PFSK-1 (cell line): ENCODE measurements around the gene LRP2.

Source experiments
- FOXP2 ChIP-seq: optimal IDR thresholded peaks from 2 replicates; pipeline ENCODE3; 2011; ENCODE audit warnings: borderline replicate concordance, control low read depth, inconsistent platforms; ENCODE audit not compliant: insufficient read depth; ENCODE audit errors: extremely low read length, extremely low read depth
- POLR2AphosphoS5 ChIP-seq: IDR thresholded peaks from 2 replicates; pipeline ENCODE4 v1.6.1; 2012; ENCODE audit warnings: low read depth, mild to moderate bottlenecking, control low read depth, low read length, moderate library complexity
- SIN3A ChIP-seq: IDR thresholded peaks from 2 replicates; pipeline ENCODE4 v1.6.1; 2012; ENCODE audit warnings: mild to moderate bottlenecking, low read length, moderate library complexity, borderline replicate concordance; ENCODE audit not compliant: insufficient read depth
- TAF1 ChIP-seq: IDR thresholded peaks from 2 replicates; pipeline ENCODE4 v1.6.1; 2012; ENCODE audit warnings: low read length, control low read depth, borderline replicate concordance; ENCODE audit not compliant: insufficient read depth
- TF ChIP-seq, protein P1 (sequence below), 2 experiments: IDR thresholded peaks; 2 replicates each; pipeline versions ENCODE4 v1.6.1 to v1.8.0; 2011 to 2012; ENCODE audit warnings: low read depth in 2 of 2, low read length in 2 of 2, control low read depth in 1 of 2, inconsistent platforms in 1 of 2, mild to moderate bottlenecking in 1 of 2, moderate library complexity in 1 of 2; ENCODE audit not compliant: insufficient read depth in 1 of 2

LRP2 gene

DNA sequence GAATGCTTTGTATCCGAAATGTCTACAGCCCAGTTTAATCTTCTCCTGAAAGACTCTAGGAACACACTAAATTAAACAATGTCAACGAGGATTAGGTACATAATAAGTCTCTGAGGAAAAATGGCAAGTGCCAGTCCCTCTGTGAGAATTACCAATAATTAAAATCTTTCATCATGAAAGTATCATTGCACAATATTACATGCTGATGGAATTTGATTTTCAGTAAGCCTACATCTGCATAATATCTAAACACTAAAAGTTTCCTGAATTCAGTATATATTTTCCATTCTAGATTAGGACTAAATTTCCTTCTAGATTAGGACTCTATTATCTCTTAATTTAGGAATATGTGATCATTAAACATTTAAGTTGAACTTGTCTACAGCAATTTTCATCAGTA is 132.1 kb downstream of the LRP2 start:
- TF ChIP-seq SIN3A: no peak
- TF ChIP-seq TAF1: no peak
- TF ChIP-seq, protein P1, sequence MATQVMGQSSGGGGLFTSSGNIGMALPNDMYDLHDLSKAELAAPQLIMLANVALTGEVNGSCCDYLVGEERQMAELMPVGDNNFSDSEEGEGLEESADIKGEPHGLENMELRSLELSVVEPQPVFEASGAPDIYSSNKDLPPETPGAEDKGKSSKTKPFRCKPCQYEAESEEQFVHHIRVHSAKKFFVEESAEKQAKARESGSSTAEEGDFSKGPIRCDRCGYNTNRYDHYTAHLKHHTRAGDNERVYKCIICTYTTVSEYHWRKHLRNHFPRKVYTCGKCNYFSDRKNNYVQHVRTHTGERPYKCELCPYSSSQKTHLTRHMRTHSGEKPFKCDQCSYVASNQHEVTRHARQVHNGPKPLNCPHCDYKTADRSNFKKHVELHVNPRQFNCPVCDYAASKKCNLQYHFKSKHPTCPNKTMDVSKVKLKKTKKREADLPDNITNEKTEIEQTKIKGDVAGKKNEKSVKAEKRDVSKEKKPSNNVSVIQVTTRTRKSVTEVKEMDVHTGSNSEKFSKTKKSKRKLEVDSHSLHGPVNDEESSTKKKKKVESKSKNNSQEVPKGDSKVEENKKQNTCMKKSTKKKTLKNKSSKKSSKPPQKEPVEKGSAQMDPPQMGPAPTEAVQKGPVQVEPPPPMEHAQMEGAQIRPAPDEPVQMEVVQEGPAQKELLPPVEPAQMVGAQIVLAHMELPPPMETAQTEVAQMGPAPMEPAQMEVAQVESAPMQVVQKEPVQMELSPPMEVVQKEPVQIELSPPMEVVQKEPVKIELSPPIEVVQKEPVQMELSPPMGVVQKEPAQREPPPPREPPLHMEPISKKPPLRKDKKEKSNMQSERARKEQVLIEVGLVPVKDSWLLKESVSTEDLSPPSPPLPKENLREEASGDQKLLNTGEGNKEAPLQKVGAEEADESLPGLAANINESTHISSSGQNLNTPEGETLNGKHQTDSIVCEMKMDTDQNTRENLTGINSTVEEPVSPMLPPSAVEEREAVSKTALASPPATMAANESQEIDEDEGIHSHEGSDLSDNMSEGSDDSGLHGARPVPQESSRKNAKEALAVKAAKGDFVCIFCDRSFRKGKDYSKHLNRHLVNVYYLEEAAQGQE (IDR thresholded peaks at IDR 0.05; ENCODE audit: insufficient read depth in 1 of 2, low read depth in 2 of 2, low read length in 2 of 2): no peak
- TF ChIP-seq POLR2AphosphoS5: no peak
- TF ChIP-seq FOXP2: no peak

DNA sequence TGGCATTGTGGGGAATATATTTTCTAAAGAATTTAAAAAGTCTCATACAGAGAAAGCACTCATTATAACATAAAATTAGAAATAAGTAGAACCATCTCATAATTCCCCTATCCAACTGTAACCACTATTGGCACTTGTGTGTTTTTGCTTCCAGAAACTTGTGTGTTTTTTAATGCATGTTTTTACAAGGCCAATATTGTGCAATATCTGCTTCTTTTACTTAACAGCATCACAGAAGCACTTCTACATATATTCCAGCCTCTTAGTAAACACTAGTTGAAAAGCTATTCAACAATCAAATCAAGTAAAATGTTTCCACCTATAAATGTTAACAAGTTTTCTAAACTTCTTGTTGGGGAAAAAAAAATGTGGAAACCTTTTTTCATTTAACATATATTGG is 132.7 kb downstream of the LRP2 start:
- TF ChIP-seq, protein P1 (IDR thresholded peaks at IDR 0.05; ENCODE audit: insufficient read depth in 1 of 2, low read depth in 2 of 2, low read length in 2 of 2): no peak
- no peak for TF ChIP-seq TAF1
- no peak for TF ChIP-seq POLR2AphosphoS5
- no peak for TF ChIP-seq FOXP2
- TF ChIP-seq SIN3A: no peak

DNA sequence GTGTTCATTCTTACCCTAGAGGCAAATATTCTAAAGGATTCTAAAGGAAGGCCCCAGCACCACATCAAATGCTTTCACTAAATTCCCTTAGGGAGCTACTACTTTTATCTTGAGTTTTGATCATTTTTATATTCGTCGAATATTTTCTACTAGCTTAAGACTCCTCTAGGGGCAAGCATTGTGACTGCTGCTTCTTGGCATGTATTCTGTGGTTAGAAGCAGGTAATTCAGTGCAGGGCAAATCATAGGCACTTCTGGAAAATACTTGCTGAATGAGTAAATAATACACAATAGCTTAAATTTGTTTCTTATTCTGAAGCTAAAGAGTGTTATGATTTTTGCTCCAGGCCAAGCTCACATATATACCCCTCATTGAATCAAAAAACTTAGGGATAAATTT is 136.4 kb downstream of the LRP2 start:
- no peak for TF ChIP-seq POLR2AphosphoS5
- TF ChIP-seq TAF1: no peak
- TF ChIP-seq, protein P1 (IDR thresholded peaks at IDR 0.05; ENCODE audit: insufficient read depth in 1 of 2, low read depth in 2 of 2, low read length in 2 of 2): no peak
- no peak for TF ChIP-seq FOXP2

DNA sequence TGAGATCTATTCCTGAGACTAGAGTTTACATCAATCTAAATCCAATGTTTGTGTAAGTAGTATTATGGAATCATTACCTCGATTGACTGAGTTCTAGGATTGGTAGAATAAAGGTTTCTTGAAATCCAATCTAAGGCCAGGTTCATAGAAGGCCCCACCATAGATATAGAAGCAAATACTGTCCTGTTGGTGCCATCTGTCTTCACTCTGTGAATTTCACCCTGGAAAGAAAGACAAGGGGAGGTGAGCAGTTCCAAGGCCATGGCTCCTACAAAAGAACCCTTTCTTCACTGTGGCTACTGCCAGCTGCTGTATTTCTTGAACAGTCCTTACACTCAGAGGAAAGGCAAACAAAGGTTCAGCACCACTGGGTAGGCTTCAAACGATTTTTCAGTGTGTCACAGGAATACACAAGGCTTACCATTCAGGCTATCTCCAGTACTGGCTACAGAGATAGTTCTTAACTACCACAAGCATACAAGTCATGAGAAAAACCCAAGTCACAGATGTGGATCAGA is 137.0 kb downstream of the LRP2 start:
- TF ChIP-seq POLR2AphosphoS5: no peak
- TF ChIP-seq TAF1: no peak
- TF ChIP-seq SIN3A: no peak

DNA sequence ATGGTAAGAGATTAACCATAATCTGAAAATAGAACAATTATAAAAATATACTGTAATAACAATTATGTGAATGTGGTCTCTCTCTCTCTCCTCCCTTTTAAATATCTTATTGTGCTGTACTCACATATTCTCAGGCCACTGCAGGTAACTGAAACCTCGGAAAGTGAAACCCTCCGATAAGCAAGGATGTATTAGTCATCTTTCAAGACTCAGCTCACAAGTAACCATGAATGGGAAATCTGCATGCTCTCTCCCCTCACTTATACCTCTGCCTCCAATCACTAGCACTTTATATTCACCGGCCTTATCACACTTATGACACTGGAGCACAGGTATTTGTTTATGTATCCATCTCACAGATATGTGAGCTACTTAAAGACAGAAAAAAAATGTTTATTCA is 139.7 kb downstream of the LRP2 start:
- no peak for TF ChIP-seq TAF1
- TF ChIP-seq, protein P1 (IDR thresholded peaks at IDR 0.05; ENCODE audit: insufficient read depth in 1 of 2, low read depth in 2 of 2, low read length in 2 of 2): no peak
- TF ChIP-seq POLR2AphosphoS5: no peak
- TF ChIP-seq FOXP2: no peak
- TF ChIP-seq SIN3A: no peak
